ENCODE data around the gene POGLUT3. TPM values are rescaled to one million over a fixed set of nuclear protein-coding genes. Genes with fewer than 3 reads are reported as not detected.

POGLUT3 gene
- total RNA-seq, 1 experiment from 2014 or later = 52.3 TPM

GRCh38 chr11:108483163-108483562 is 15.0 kb downstream of the POGLUT3 start:
- Histone ChIP-seq H3K36me3 (ENCODE audit: control insufficient read depth, insufficient read depth, low read length) (peaks cover 14% of the 10 kb centered on the region; the same call in 1 of the 2 replicates), H3K27ac (ENCODE audit: low read length) (no peak overlapping the region), H3K4me1 (ENCODE audit: control insufficient read depth, insufficient read depth, low read length) (no peaks in the 10 kb centered on the region), H3K9me3 (ENCODE audit: control insufficient read depth, insufficient read depth, low read depth, low read length) (no peaks in the 10 kb centered on the region), H3K27me3 (ENCODE audit: control insufficient read depth, insufficient read depth, low read length) (no peaks in the 10 kb centered on the region), H3K4me3 (ENCODE audit: low read depth in 2 of 2, low read length in 2 of 2) (no peak overlapping the region)
- no TSS peak for BruUV-seq (replicated peaks)
- TF ChIP-seq, protein P1, sequence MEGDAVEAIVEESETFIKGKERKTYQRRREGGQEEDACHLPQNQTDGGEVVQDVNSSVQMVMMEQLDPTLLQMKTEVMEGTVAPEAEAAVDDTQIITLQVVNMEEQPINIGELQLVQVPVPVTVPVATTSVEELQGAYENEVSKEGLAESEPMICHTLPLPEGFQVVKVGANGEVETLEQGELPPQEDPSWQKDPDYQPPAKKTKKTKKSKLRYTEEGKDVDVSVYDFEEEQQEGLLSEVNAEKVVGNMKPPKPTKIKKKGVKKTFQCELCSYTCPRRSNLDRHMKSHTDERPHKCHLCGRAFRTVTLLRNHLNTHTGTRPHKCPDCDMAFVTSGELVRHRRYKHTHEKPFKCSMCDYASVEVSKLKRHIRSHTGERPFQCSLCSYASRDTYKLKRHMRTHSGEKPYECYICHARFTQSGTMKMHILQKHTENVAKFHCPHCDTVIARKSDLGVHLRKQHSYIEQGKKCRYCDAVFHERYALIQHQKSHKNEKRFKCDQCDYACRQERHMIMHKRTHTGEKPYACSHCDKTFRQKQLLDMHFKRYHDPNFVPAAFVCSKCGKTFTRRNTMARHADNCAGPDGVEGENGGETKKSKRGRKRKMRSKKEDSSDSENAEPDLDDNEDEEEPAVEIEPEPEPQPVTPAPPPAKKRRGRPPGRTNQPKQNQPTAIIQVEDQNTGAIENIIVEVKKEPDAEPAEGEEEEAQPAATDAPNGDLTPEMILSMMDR (IDR thresholded peaks at IDR 0.05) = no peak
- TF ChIP-seq TCF7L2 (IDR thresholded peaks at IDR 0.05; ENCODE audit: low read depth, low read length) (no peak), POLR2AphosphoS5 (IDR thresholded peaks at IDR 0.05; ENCODE audit: low read depth, low read length) (no peak), SIN3A (IDR thresholded peaks at IDR 0.05; ENCODE audit: borderline replicate concordance, insufficient read depth, low read depth, low read length) (no peak), REST (IDR thresholded peaks at IDR 0.05; ENCODE audit: insufficient read depth in 1 of 2, low read depth in 2 of 2, low read length in 1 of 2) (no peak)
- POLR2A ChIA-PET = no interaction called here
- in situ Hi-C loops (cut with HindIII; ENCODE audit: low pct_unique_long_range_greater_than_20kb, low sequenced_read_pairs) (no loop called here), intact Hi-C loops (cut with micrococcal nuclease; ENCODE audit: unreplicated experiment) (no loop called here)
- no peak for DNase-seq (ENCODE audit: low read depth, low spot score)
- CTCF ChIA-PET = no interaction called here
- ATAC-seq = no peak

DNA sequence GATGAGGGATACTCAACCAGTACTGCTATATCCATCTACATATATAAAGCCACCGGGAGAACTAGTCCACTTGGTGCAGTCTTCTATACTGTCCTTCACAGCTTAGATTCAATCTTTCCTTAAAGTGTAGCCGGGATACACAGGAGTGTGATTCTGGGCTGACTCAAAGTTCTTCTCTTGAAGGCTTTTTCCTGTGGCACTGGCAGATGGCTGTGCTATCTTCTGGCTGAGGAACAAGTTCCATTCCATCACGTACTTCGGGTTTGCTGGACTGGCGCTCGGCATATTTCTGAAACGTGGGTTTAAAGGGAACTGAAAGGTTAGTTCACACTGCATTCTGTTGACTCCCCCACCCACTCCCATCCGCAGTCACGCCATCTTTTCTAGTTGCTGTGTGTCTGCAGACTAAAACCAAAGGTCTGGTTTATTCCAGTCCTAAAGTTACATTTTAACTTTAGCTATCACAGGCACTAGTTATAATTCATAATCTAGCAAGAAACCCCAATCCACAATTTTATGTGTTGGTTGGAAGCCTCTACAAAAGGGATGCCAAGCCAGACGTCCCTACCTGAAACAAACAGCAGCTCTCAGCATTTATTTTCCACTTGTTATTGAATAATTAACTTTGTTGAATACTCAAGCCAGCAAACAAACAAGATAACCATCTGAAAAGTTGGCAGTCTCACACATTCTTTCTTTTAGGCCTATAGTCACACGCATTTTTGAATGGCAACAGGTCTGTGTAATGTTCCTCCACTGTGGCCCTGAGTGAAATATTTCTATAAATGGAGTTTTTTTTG is 23.3 kb downstream of the POGLUT3 start:
- H3K27ac ChIP-seq (ENCODE audit: low read length) = no peak overlapping the region
- no peak for DNase-seq (ENCODE audit: low read depth, low spot score)
- in situ Hi-C loops (cut with HindIII; ENCODE audit: low pct_unique_long_range_greater_than_20kb, low sequenced_read_pairs) (no loop called here), intact Hi-C loops (cut with micrococcal nuclease; ENCODE audit: unreplicated experiment) (no loop called here)
- H3K9me3 ChIP-seq (ENCODE audit: control insufficient read depth, insufficient read depth, low read depth, low read length) = no peaks in the 10 kb centered on the region
- CTCF ChIA-PET = no interaction called here
- H3K4me3 ChIP-seq (ENCODE audit: low read depth in 2 of 2, low read length in 2 of 2) = no peak overlapping the region
- H3K4me1 ChIP-seq (ENCODE audit: control insufficient read depth, insufficient read depth, low read length) = no peaks in the 10 kb centered on the region
- BruUV-seq (replicated peaks) = no TSS peak
- POLR2A ChIA-PET = no interaction called here
- ATAC-seq = no peak
- peaks cover 18% of the 10 kb centered on the region for H3K36me3 ChIP-seq (ENCODE audit: control insufficient read depth, insufficient read depth, low read length)
- H3K27me3 ChIP-seq (ENCODE audit: control insufficient read depth, insufficient read depth, low read length) = no peaks in the 10 kb centered on the region
- TF ChIP-seq, protein P1 (IDR thresholded peaks at IDR 0.05) = no peak
- TF ChIP-seq SIN3A (IDR thresholded peaks at IDR 0.05; ENCODE audit: borderline replicate concordance, insufficient read depth, low read depth, low read length) = no peak
- TF ChIP-seq TCF7L2 (IDR thresholded peaks at IDR 0.05; ENCODE audit: low read depth, low read length) = no peak
- TF ChIP-seq REST (IDR thresholded peaks at IDR 0.05; ENCODE audit: insufficient read depth in 1 of 2, low read depth in 2 of 2, low read length in 1 of 2) = no peak
- no peak for TF ChIP-seq POLR2AphosphoS5 (IDR thresholded peaks at IDR 0.05; ENCODE audit: low read depth, low read length)
